SHP77 (cell line): ENCODE data around the gene PSD2.

ENCODE experiments used
- DNase-seq, 2 experiments: peaks; one replicate each; lab custom pipeline; 2025; lab: John Stamatoyannopoulos, UW

PSD2 gene

GRCh38 chr5:139855946-139856540 is 60.4 kb downstream of the PSD2 start:
- DNase-seq = no peak

- DNase-seq = peak; percentile 34 to 60
Measured at GRCh38 chr5:139856714-139857113, 61.1 kb downstream of the PSD2 start.

GRCh38 chr5:139859013-139859412 is 63.4 kb downstream of the PSD2 start:
- DNase-seq = no peak

GRCh38 chr5:139861021-139861888 is 65.6 kb downstream of the PSD2 start:
- no peak for DNase-seq

GRCh38 chr5:139861889-139862207 is 66.2 kb downstream of the PSD2 start:
- DNase-seq = no peak

- DNase-seq = no peak
Measured at GRCh38 chr5:139862313-139862712, 66.7 kb downstream of the PSD2 start.

GRCh38 chr5:139862803-139863202 is 67.2 kb downstream of the PSD2 start:
- DNase-seq = no peak

GRCh38 chr5:139863361-139863760 is 67.8 kb downstream of the PSD2 start:
- DNase-seq = no peak

- peak; percentile 44 to 61 for DNase-seq
Measured at GRCh38 chr5:139863855-139864558, 68.4 kb downstream of the PSD2 start.

- DNase-seq = no peak
Measured at GRCh38 chr5:139864716-139865483, 69.3 kb downstream of the PSD2 start.

GRCh38 chr5:139867109-139867508 is 71.5 kb downstream of the PSD2 start:
- DNase-seq = no peak

GRCh38 chr5:139867581-139867980 is 72.0 kb downstream of the PSD2 start:
- no peak for DNase-seq

- DNase-seq = no peak
Measured at GRCh38 chr5:139869042-139869790, 73.6 kb downstream of the PSD2 start.

- DNase-seq = no peak
Measured at GRCh38 chr5:139870677-139871076, 75.1 kb downstream of the PSD2 start.

- DNase-seq = no peak
Measured at GRCh38 chr5:139871614-139872013, 76.0 kb downstream of the PSD2 start.

GRCh38 chr5:139872052-139872766 is 76.6 kb downstream of the PSD2 start:
- DNase-seq = no peak

- no peak for DNase-seq
Measured at GRCh38 chr5:139872851-139873794, 77.5 kb downstream of the PSD2 start.

GRCh38 chr5:139875957-139876356 is 80.3 kb downstream of the PSD2 start:
- no peak for DNase-seq

- no peak for DNase-seq
Measured at GRCh38 chr5:139877129-139877597, 81.6 kb downstream of the PSD2 start.

GRCh38 chr5:139878093-139878492 is 82.5 kb downstream of the PSD2 start:
- no peak for DNase-seq
